Heart left ventricle (tissue), 16 donors: ENCODE measurements around the gene SLC29A2. TPM values are rescaled to one million over a fixed set of nuclear protein-coding genes. Genes with fewer than 3 reads are reported as not detected.
A peak's percentile ranks its signal among the peaks of the same experiment; 100 is the strongest.

Experiments
- ATAC-seq, 4 donors: fragments of 200-7000 bp; cut with Tn5 transposase; one replicate each; pipeline ENCODE4 v1.9.1; 2020 to 2022; ENCODE audit warnings: moderate library complexity in 4 of 4, mild to moderate bottlenecking in 3 of 4, moderate number of reproducible peaks in 1 of 4
- DNase-seq, 5 donors: peaks; one replicate each; pipeline ENCODE4 v3.0.0-alpha.2; 2020
- H3K27ac ChIP-seq, 12 donors: fragments of 200-600 bp; sonication (generic) in 4 of 12; one replicate each; pipeline versions ENCODE4 v1.5.0 to v1.8.0; 2016 to 2022; ENCODE audit warnings: mild to moderate bottlenecking in 2 of 12
- H3K27me3 ChIP-seq, 9 donors: fragments of 200-600 bp; sonication (generic) in 2 of 9; one replicate each; pipeline versions ENCODE4 v1.5.1 to v1.8.0; 2016 to 2022; ENCODE audit warnings: mild to moderate bottlenecking in 3 of 9
- H3K36me3 ChIP-seq, 9 donors: fragments of 200-600 bp; sonication (generic) in 2 of 9; one replicate each; pipeline versions ENCODE4 v1.5.0 to v1.8.0; 2018 to 2022; ENCODE audit warnings: mild to moderate bottlenecking in 2 of 9
- H3K4me1 ChIP-seq, 12 donors: fragments of 200-600 bp; sonication (generic) in 4 of 12; one replicate each; pipeline versions ENCODE4 v1.5.0 to v1.8.0; 2016 to 2022; ENCODE audit warnings: mild to moderate bottlenecking in 3 of 12
- H3K4me3 ChIP-seq, 12 donors: fragments of 200-600 bp; sonication (generic) in 4 of 12; one replicate each; pipeline versions ENCODE4 v1.5.0 to v1.8.0; 2017 to 2022; ENCODE audit warnings: mild to moderate bottlenecking in 9 of 12, moderate library complexity in 4 of 12
- H3K9me3 ChIP-seq, 12 donors: fragments of 200-600 bp; sonication (generic) in 4 of 12; one replicate each; pipeline versions ENCODE4 v1.5.0 to v1.8.0; 2016 to 2022; ENCODE audit warnings: mild to moderate bottlenecking in 1 of 12
- CTCF ChIP-seq, 12 donors: fragments of 200-600 bp; sonication (generic) in 4 of 12; IDR thresholded peaks; one replicate each; pipeline versions ENCODE4 v1.5.0 to v1.8.0; 2018 to 2022; ENCODE audit warnings: antibody characterized with exemption in 12 of 12, mild to moderate bottlenecking in 5 of 12
- POLR2A ChIP-seq, 2 donors: fragments of 450-650 bp; IDR thresholded peaks; one replicate each; pipeline ENCODE4 v1.6.1; 2017; ENCODE audit warnings: antibody characterized with exemption in 2 of 2, mild to moderate bottlenecking in 2 of 2, moderate library complexity in 2 of 2
- WGBS, 4 donors: extraction: QIAGEN DNeasy Blood & Tissue Kit in 2 of 4; methylation state at CpG; one replicate each; pipeline versions ENCODE4 v1.1.5 to v1.1.7; 2013 to 2018; 5-methylcytosine and 5-hydroxymethylcytosine counted together
- intact Hi-C, 10 donors: fragments of 100-400 bp; cut with DNase I; formaldehyde crosslinking; loops; one replicate each; pipeline versions ENCODE4 v1.11.1 to v1.14.2; 2022
- polyA plus RNA-seq, 2 donors: library from polyadenylated mRNA; stranded (reverse); fragments of 200-250 nt; gene quantifications; one replicate each; pipeline ENCODE4 v1.2.3, GENCODE V29; 2013
- total RNA-seq, 9 donors: library from RNA; depleted of rRNA in 2 of 9; stranded (reverse); fragments of >200 nt in 2 of 9; fragmentation: NEBNext Ultra II Directional in 3 of 9; extraction: Animal tissue kit (Norgen Biotek cat#: 25700) in 3 of 9; gene quantifications; one replicate each; pipeline versions ENCODE4 v1.1.0 to v1.2.4, GENCODE V29; 2016 to 2023
- donor health status: ischemic (EF 13 %, LVEDD 7.1; RV severe dilation, severe dysfunction).
- donor health status: healthy with polysubstance abuse.
- donor health status: DM: no; HTN: yes; CAD: no.
- donor health status: DM: no; HTN: no; CAD: no.
- donor health status: ischemic (EF 25% LVEDD 6.9; RV normal size, moderate dysfunction).
- donor health status: ischemic (EF 25% LVEDD 5.7; RV mildly dilated, moderate dysfunction).
- donor health status: healthy.
- donor health status: DM: yes; HTN: yes; CAD: no.
- donor health status: ischemic (EF 35%, LVEDD 5.7; RV mildly dilated, moderate dysfunction).
- donor health status: nonischemic (EF 11% LVEDD 7.7; RV severe dilation, severe dysfunction).
- donor health status: DM: yes; HTN: yes; CAD: no.
- donor health status: PGD.
- donor health status: ischemic (EF 29% LVEDD 5.4; RV normal size, mild dysfunction).
- donor health status: nonischemic (EF 23%, LVEDD 6.1; RV moderate dilation, normal function).

The SLC29A2 gene
- total and polyA plus RNA-seq, 11 donors: 6.8 to 30.9 (median 13.1) TPM

- H3K9me3 ChIP-seq: no peaks in the 10 kb centered on the region
- H3K27ac ChIP-seq: peak overlapping the region in 11 of 12 donors; percentile 64 to 94 (median 89)
- intact Hi-C loops: loop anchor here in 8 of 10 donors (5.0 kb wide), 3 partner anchors 33 to 363 kb away; partner anchors contain the start of genes B4GAT1 (in 3 of the 8), BRMS1 (in 3 of the 8) and RBM4B (in 1 of the 8)
- peaks cover 0 to 57% (median 32%) of the 10 kb centered on the region in 12 donors for H3K4me1 ChIP-seq
- H3K36me3 ChIP-seq: no peaks in the 10 kb centered on the region
- H3K4me3 ChIP-seq: peak overlapping the region in 10 of 12 donors; percentile 21 to 66 (median 62)
- TF ChIP-seq CTCF (IDR thresholded peaks at IDR 0.05) (no peak), POLR2A (IDR thresholded peaks at IDR 0.05) (no peak)
- ATAC-seq: no peak
- H3K27me3 ChIP-seq: no peaks in the 10 kb centered on the region
- no peak for DNase-seq
- 67 to 88% (median 81%) methylated on average over 1 of the region's 1 CpG for WGBS, 4 donors
These were observed 57.4 kb downstream of the SLC29A2 start for GRCh38 chr11:66314186-66314501.

- TF ChIP-seq POLR2A (IDR thresholded peaks at IDR 0.05) (no peak), CTCF (IDR thresholded peaks at IDR 0.05) (peak in 4 of 12 donors; percentile 13 to 35 (median 28))
- ATAC-seq (no peak), DNase-seq (peak in 1 of 5 donors; percentile 76)
- H3K27me3 ChIP-seq: no peaks in the 10 kb centered on the region
- intact Hi-C loops: loop anchor here in 8 of 10 donors (2.0 to 5.0 kb wide), 4 partner anchors 15 to 364 kb away; partner anchors contain the start of genes B4GAT1 (in 3 of the 8), BRMS1 (in 3 of the 8) and RBM4B (in 1 of the 8)
- peaks cover 0 to 52% (median 31%) of the 10 kb centered on the region in 12 donors for H3K4me1 ChIP-seq
- peak overlapping the region; percentile 33 to 94 (median 88) for H3K27ac ChIP-seq
- no peaks in the 10 kb centered on the region for H3K36me3 ChIP-seq
- H3K4me3 ChIP-seq: peak overlapping the region; percentile 14 to 66 (median 62)
- 36 to 50% (median 44%) methylated on average over 17 to 38 of the region's 38 CpGs for WGBS, 4 donors
- H3K9me3 ChIP-seq: no peaks in the 10 kb centered on the region
These were observed 58.0 kb downstream of the SLC29A2 start for GRCh38 chr11:66313321-66314185.

GRCh38 chr11:66312549-66313320, 58.8 kb downstream of the SLC29A2 start:
- Histone ChIP-seq H3K27ac (peak overlapping the region; percentile 53 to 94 (median 88)), H3K27me3 (no peaks in the 10 kb centered on the region), H3K4me1 (peaks cover 0 to 44% (median 23%) of the 10 kb centered on the region in 12 donors), H3K36me3 (no peaks in the 10 kb centered on the region), H3K9me3 (no peaks in the 10 kb centered on the region), H3K4me3 (peak overlapping the region; percentile 18 to 66 (median 62))
- intact Hi-C loops: loop anchor here in 9 of 10 donors (1.0 to 5.0 kb wide), 7 partner anchors 15 to 365 kb away; partner anchors contain the start of genes B4GAT1 (in 3 of the 9), BRMS1 (in 3 of the 9) and RBM4B (in 1 of the 9)
- TF ChIP-seq POLR2A (IDR thresholded peaks at IDR 0.05) (peak in 1 of 2 donors; percentile 80), CTCF (IDR thresholded peaks at IDR 0.05) (no peak)
- DNase-seq (peak; percentile 99), ATAC-seq (peak; percentile 86 to 90 (median 90))
- 1 to 2% (median 2%) methylated on average over 43 to 52 of the region's 52 CpGs for WGBS, 4 donors

Other genes starting within 250 kb of the SLC29A2 start
- gene KLC2, start 114.1 kb downstream of the SLC29A2 start, total RNA-seq: 10 to 100 TPM; 24.7 to 78.5 (median 34.0) TPM
- 10 to 100 TPM; 49.9 to 65.8 TPM for gene KLC2, start 114.1 kb downstream of the SLC29A2 start, polyA plus RNA-seq
- 100 to 1,000 TPM; 111 to 149 (median 128) TPM for gene RAB1B, start 103.1 kb downstream of the SLC29A2 start, total RNA-seq
- 100 to 1,000 TPM; 161 to 178 TPM for gene RAB1B, start 103.1 kb downstream of the SLC29A2 start, polyA plus RNA-seq
- gene CNIH2, start 93.6 kb downstream of the SLC29A2 start, total RNA-seq: under 1 TPM in 2 of 9 donors, not detected in 7; 0.25 to 0.40 TPM
- gene CNIH2, start 93.6 kb downstream of the SLC29A2 start, polyA plus RNA-seq: under 1 TPM in 1 of 2 donors, not detected in 1; 0.08 TPM
- 10 to 100 TPM; 41.6 to 93.0 (median 65.3) TPM for gene YIF1A, start 82.6 kb downstream of the SLC29A2 start, total RNA-seq
- 100 to 1,000 TPM in 1 of 2 donors, 10 to 100 TPM in 1; 49.9 to 136 TPM for gene YIF1A, start 82.6 kb downstream of the SLC29A2 start, polyA plus RNA-seq
- 1 to 10 TPM in 1 of 9 donors, under 1 TPM in 3, not detected in 5; 0.09 to 7.9 (median 0.18) TPM for gene TMEM151A, start 79.9 kb downstream of the SLC29A2 start, total RNA-seq
- under 1 TPM; 0.08 TPM for gene TMEM151A, start 79.9 kb downstream of the SLC29A2 start, polyA plus RNA-seq
- gene CD248, start 54.7 kb downstream of the SLC29A2 start, total RNA-seq: 10 to 100 TPM in 5 of 9 donors, 1 to 10 TPM in 4; 6.5 to 33.1 (median 11.8) TPM
- gene CD248, start 54.7 kb downstream of the SLC29A2 start, polyA plus RNA-seq: 10 to 100 TPM in 1 of 2 donors, 1 to 10 TPM in 1; 6.0 to 19.9 TPM
- 1 to 10 TPM in 8 of 9 donors, under 1 TPM in 1; 0.99 to 5.2 (median 1.5) TPM for gene RIN1, start 35.3 kb downstream of the SLC29A2 start, total RNA-seq
- gene RIN1, start 35.3 kb downstream of the SLC29A2 start, polyA plus RNA-seq: 1 to 10 TPM; 1.3 to 2.9 TPM
- 10 to 100 TPM in 8 of 9 donors, 1 to 10 TPM in 1; 9.7 to 39.2 (median 16.5) TPM for gene BRMS1, start 26.7 kb downstream of the SLC29A2 start, total RNA-seq
- 10 to 100 TPM; 24.7 to 77.4 TPM for gene BRMS1, start 26.7 kb downstream of the SLC29A2 start, polyA plus RNA-seq
- gene B4GAT1, start 24.1 kb downstream of the SLC29A2 start, total RNA-seq: 100 to 1,000 TPM in 1 of 9 donors, 10 to 100 TPM in 8; 37.3 to 109 (median 52.3) TPM
- gene B4GAT1, start 24.1 kb downstream of the SLC29A2 start, polyA plus RNA-seq: 10 to 100 TPM; 37.2 to 54.0 TPM
- gene NPAS4, start 49.3 kb upstream of the SLC29A2 start, total RNA-seq: under 1 TPM in 1 of 9 donors, not detected in 8; 0.75 TPM
- gene NPAS4, start 49.3 kb upstream of the SLC29A2 start, polyA plus RNA-seq: under 1 TPM in 1 of 2 donors, not detected in 1; 0.04 TPM
- gene MRPL11, start 67.1 kb upstream of the SLC29A2 start, total RNA-seq: 10 to 100 TPM; 38.9 to 56.9 (median 47.4) TPM
- 10 to 100 TPM; 48.9 to 62.8 TPM for gene MRPL11, start 67.1 kb upstream of the SLC29A2 start, polyA plus RNA-seq
- 10 to 100 TPM in 3 of 9 donors, 1 to 10 TPM in 6; 7.2 to 26.2 (median 8.0) TPM for gene PELI3, start 95.1 kb upstream of the SLC29A2 start, total RNA-seq
- 1 to 10 TPM; 5.8 to 9.2 TPM for gene PELI3, start 95.1 kb upstream of the SLC29A2 start, polyA plus RNA-seq
- 10 to 100 TPM in 6 of 9 donors, 1 to 10 TPM in 3; 6.2 to 43.1 (median 14.9) TPM for gene DPP3, start 108.7 kb upstream of the SLC29A2 start, total RNA-seq
- 10 to 100 TPM in 1 of 2 donors, 1 to 10 TPM in 1; 6.4 to 35.5 TPM for gene DPP3, start 108.7 kb upstream of the SLC29A2 start, polyA plus RNA-seq
- 10 to 100 TPM; 15.8 to 51.8 (median 18.7) TPM for gene BBS1, start 138.9 kb upstream of the SLC29A2 start, total RNA-seq
- gene BBS1, start 138.9 kb upstream of the SLC29A2 start, polyA plus RNA-seq: 10 to 100 TPM; 11.0 to 11.9 TPM
- gene ZDHHC24, start 174.3 kb upstream of the SLC29A2 start, total RNA-seq: 10 to 100 TPM in 2 of 9 donors, 1 to 10 TPM in 7; 5.3 to 13.2 (median 6.7) TPM
- gene ZDHHC24, start 174.3 kb upstream of the SLC29A2 start, polyA plus RNA-seq: 1 to 10 TPM; 5.1 to 6.5 TPM
- gene ACTN3, start 175.1 kb upstream of the SLC29A2 start, total RNA-seq: not detected
- under 1 TPM; 0.01 to 0.04 TPM for gene ACTN3, start 175.1 kb upstream of the SLC29A2 start, polyA plus RNA-seq
- gene CTSF, start 196.8 kb upstream of the SLC29A2 start, total RNA-seq: 10 to 100 TPM; 34.6 to 76.4 (median 52.8) TPM
- 10 to 100 TPM; 17.7 to 23.3 TPM for gene CTSF, start 196.8 kb upstream of the SLC29A2 start, polyA plus RNA-seq
- under 1 TPM; 0.14 to 0.63 (median 0.36) TPM for gene CCDC87, start 221.3 kb upstream of the SLC29A2 start, total RNA-seq
- under 1 TPM; 0.15 to 0.18 TPM for gene CCDC87, start 221.3 kb upstream of the SLC29A2 start, polyA plus RNA-seq
- 10 to 100 TPM; 13.9 to 26.7 (median 19.1) TPM for gene CCS, start 221.4 kb upstream of the SLC29A2 start, total RNA-seq
- gene CCS, start 221.4 kb upstream of the SLC29A2 start, polyA plus RNA-seq: 10 to 100 TPM; 20.2 to 41.1 TPM
- gene RBM14, start 244.9 kb upstream of the SLC29A2 start, total RNA-seq: 10 to 100 TPM; 20.3 to 40.0 (median 30.6) TPM
- 10 to 100 TPM; 17.4 to 34.3 TPM for gene RBM14, start 244.9 kb upstream of the SLC29A2 start, polyA plus RNA-seq